Measurements from ENCODE around the gene LYRM4. TPM values are rescaled to one million over a fixed set of nuclear protein-coding genes. Genes with fewer than 3 reads are reported as not detected.

The LYRM4 gene
- total RNA-seq, 1 experiment from 2014 or later, result 36.1 TPM

- ChIA-PET POLR2A (interaction anchor here (0.9 kb wide), 1 partner anchor 8 kb away, joined by 4 read pairs; no protein-coding TSS in a partner anchor), CTCF (interaction anchor here (0.5 to 2.0 kb wide), 3 partner anchors 9 to 183 kb away, joined by 4 to 10 read pairs (median 6); no protein-coding TSS in a partner anchor)
- no peak for TF ChIP-seq CTCF (IDR thresholded peaks at IDR 0.05; ENCODE audit: unreplicated experiment)
- peaks cover 5% of the 10 kb centered on the region for H3K36me3 Mint-ChIP-seq (ENCODE audit: insufficient read depth, unreplicated experiment)
- peaks cover 16% of the 10 kb centered on the region for H3K4me1 Mint-ChIP-seq (ENCODE audit: insufficient read depth, unreplicated experiment)
- DNase-seq (ENCODE audit: unreplicated experiment), result no peak
- H3K9me3 Mint-ChIP-seq (ENCODE audit: unreplicated experiment), result no peaks in the 10 kb centered on the region
- H3K27me3 Mint-ChIP-seq (ENCODE audit: insufficient read depth, unreplicated experiment), result no peaks in the 10 kb centered on the region
- intact Hi-C loops (cut with micrococcal nuclease), result no loop called here
- no peak overlapping the region for H3K27ac Mint-ChIP-seq (ENCODE audit: low read depth, unreplicated experiment)
- no peak overlapping the region for H3K4me3 Mint-ChIP-seq (ENCODE audit: unreplicated experiment)
- no TSS peak for BruUV-seq (replicated peaks)
These were observed 33.9 kb upstream of the LYRM4 start for GRCh38 chr6:5294392-5295211.

DNA sequence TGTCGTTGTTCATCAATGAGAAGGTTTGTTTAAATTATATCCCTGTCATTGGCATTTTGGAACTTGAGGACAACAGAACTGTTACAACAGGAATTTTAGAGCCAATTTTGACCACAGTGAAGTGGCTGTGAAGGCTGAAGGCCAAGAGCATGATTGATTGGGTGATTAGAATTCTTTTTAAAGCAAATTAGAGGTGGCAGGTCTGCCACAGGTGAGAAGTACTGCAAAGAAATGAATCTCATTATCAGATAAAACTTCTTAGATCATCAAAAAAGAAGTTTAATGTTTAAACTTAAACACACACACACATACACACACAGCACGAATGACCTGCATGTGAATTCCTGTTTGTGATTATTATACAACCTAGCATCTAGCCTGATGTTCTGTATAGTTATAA lies 32.9 kb upstream of the LYRM4 start:
- BruUV-seq (replicated peaks), result no TSS peak
- CTCF ChIA-PET, result interaction anchor here (0.5 to 1.0 kb wide), 2 partner anchors 150 to 1582 kb away, joined by 3 to 5 read pairs; no protein-coding TSS in a partner anchor
- Mint-ChIP-seq H3K27me3 (ENCODE audit: insufficient read depth, unreplicated experiment) (no peaks in the 10 kb centered on the region), H3K27ac (ENCODE audit: low read depth, unreplicated experiment) (no peak overlapping the region), H3K4me1 (ENCODE audit: insufficient read depth, unreplicated experiment) (peaks cover 16% of the 10 kb centered on the region), H3K9me3 (ENCODE audit: unreplicated experiment) (no peaks in the 10 kb centered on the region), H3K4me3 (ENCODE audit: unreplicated experiment) (no peak overlapping the region), H3K36me3 (ENCODE audit: insufficient read depth, unreplicated experiment) (peaks cover 5% of the 10 kb centered on the region)
- POLR2A ChIA-PET, result interaction anchor here (1.0 kb wide), 1 partner anchor 33 kb away, joined by 3 read pairs; the partner anchor contains the start of genes FARS2 and LYRM4
- no peak for DNase-seq (ENCODE audit: unreplicated experiment)
- TF ChIP-seq CTCF (IDR thresholded peaks at IDR 0.05; ENCODE audit: unreplicated experiment), result no peak
- intact Hi-C loops (cut with micrococcal nuclease), result no loop called here

DNA sequence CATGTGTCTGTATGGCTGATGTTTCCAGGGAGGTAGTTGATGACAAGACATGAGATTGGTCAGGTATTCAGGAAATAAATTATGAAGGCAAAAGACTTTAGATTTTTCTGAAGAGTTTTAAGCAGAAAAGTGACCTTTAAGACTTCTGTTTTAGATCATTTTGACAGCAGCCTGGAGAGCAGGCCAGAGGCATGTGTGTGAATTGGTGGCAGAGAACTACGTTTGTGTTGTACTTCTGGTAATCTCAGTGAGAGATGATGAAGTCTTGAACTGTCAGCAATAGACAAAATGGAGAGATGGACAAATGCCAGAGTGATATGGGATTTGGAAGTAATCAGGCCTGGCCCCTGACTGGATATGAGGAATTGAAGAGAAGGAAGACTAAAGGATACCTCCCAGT lies 31.4 kb upstream of the LYRM4 start:
- no peak for TF ChIP-seq CTCF (IDR thresholded peaks at IDR 0.05; ENCODE audit: unreplicated experiment)
- H3K27ac Mint-ChIP-seq (ENCODE audit: low read depth, unreplicated experiment), result no peak overlapping the region
- BruUV-seq (replicated peaks), result no TSS peak
- H3K27me3 Mint-ChIP-seq (ENCODE audit: insufficient read depth, unreplicated experiment), result no peaks in the 10 kb centered on the region
- no peak overlapping the region for H3K4me3 Mint-ChIP-seq (ENCODE audit: unreplicated experiment)
- CTCF ChIA-PET, result no interaction called here
- intact Hi-C loops (cut with micrococcal nuclease), result no loop called here
- peaks cover 5% of the 10 kb centered on the region for H3K36me3 Mint-ChIP-seq (ENCODE audit: insufficient read depth, unreplicated experiment)
- peaks cover 27% of the 10 kb centered on the region for H3K4me1 Mint-ChIP-seq (ENCODE audit: insufficient read depth, unreplicated experiment)
- no peak for DNase-seq (ENCODE audit: unreplicated experiment)
- POLR2A ChIA-PET, result no interaction called here
- no peaks in the 10 kb centered on the region for H3K9me3 Mint-ChIP-seq (ENCODE audit: unreplicated experiment)

GRCh38 chr6:5290500-5290899 lies 29.8 kb upstream of the LYRM4 start:
- H3K4me1 Mint-ChIP-seq (ENCODE audit: insufficient read depth, unreplicated experiment), result peaks cover 26% of the 10 kb centered on the region
- peaks cover 5% of the 10 kb centered on the region for H3K36me3 Mint-ChIP-seq (ENCODE audit: insufficient read depth, unreplicated experiment)
- H3K27me3 Mint-ChIP-seq (ENCODE audit: insufficient read depth, unreplicated experiment), result no peaks in the 10 kb centered on the region
- H3K9me3 Mint-ChIP-seq (ENCODE audit: unreplicated experiment), result no peaks in the 10 kb centered on the region
- no peak for TF ChIP-seq CTCF (IDR thresholded peaks at IDR 0.05; ENCODE audit: unreplicated experiment)
- BruUV-seq (replicated peaks), result no TSS peak
- intact Hi-C loops (cut with micrococcal nuclease), result no loop called here
- ChIA-PET POLR2A (interaction anchor here (1.7 kb wide), 1 partner anchor 29 kb away, joined by 4 read pairs; the partner anchor contains the start of genes FARS2 and LYRM4), CTCF (interaction anchor here (1.2 kb wide), 1 partner anchor 12 kb away, joined by 4 read pairs; no protein-coding TSS in a partner anchor)
- no peak for DNase-seq (ENCODE audit: unreplicated experiment)
- no peak overlapping the region for H3K27ac Mint-ChIP-seq (ENCODE audit: low read depth, unreplicated experiment)
- H3K4me3 Mint-ChIP-seq (ENCODE audit: unreplicated experiment), result no peak overlapping the region
